GM12864 (cell line): ENCODE results near the gene KIF26B.

Source experiments
- DNase-seq: peaks from one replicate; pipeline ENCODE4 v3.0.0-alpha.2; 2011; ENCODE audit warnings: low read depth
- H3K4me3 ChIP-seq: 2 replicates; pipeline ENCODE4 v1.5.1; 2011; ENCODE audit warnings: mild to moderate bottlenecking, low read depth, low read length, control low read depth
- TF ChIP-seq, protein P1 (sequence below): IDR thresholded peaks from 2 replicates; pipeline ENCODE4 v1.5.1; 2011; ENCODE audit warnings: low read depth, mild to moderate bottlenecking, moderate library complexity, low read length, control low read depth, inconsistent platforms; ENCODE audit errors: missing control alignments

The KIF26B gene

DNA sequence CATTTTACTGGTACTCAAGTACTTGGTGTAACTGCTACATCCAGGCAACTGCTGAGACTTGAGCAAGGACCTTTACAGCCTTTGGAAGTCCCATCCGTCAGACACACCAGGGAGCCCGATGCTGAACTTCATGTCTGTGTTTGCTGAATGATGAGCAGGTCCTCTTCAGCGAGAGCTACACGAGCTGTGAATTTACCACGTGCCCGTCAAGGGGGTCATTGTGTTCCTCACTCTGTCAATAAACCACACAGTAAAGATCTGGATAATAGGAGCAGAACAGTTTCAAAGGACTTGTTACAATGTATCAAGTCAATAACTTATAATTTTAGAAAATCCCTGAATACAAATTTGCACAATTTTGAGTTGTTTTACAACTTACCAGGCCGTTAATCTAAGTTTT is 427.2 kb downstream of the KIF26B start:
- H3K4me3 ChIP-seq, result no peak overlapping the region
- TF ChIP-seq, protein P1, sequence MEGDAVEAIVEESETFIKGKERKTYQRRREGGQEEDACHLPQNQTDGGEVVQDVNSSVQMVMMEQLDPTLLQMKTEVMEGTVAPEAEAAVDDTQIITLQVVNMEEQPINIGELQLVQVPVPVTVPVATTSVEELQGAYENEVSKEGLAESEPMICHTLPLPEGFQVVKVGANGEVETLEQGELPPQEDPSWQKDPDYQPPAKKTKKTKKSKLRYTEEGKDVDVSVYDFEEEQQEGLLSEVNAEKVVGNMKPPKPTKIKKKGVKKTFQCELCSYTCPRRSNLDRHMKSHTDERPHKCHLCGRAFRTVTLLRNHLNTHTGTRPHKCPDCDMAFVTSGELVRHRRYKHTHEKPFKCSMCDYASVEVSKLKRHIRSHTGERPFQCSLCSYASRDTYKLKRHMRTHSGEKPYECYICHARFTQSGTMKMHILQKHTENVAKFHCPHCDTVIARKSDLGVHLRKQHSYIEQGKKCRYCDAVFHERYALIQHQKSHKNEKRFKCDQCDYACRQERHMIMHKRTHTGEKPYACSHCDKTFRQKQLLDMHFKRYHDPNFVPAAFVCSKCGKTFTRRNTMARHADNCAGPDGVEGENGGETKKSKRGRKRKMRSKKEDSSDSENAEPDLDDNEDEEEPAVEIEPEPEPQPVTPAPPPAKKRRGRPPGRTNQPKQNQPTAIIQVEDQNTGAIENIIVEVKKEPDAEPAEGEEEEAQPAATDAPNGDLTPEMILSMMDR, result no peak
- no peak for DNase-seq

DNA sequence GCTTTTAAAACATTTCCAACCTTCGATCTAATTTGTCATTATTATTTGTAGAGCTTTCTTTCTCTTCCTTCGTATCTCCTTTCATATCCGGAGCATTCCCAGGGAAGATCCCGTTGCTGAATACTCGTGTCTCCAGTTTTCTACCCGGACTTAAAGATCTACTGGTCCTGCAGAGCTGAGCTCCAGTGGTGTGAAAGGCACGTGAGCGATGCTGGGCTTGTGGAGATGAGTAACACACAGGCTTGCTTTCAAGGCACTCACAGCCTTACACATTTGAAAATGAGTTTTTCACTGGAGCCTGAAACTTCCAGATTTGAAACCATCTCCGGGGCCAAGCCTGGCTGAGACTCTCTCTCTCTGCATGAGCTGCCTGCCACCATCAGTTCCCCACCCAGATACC is 428.3 kb downstream of the KIF26B start:
- TF ChIP-seq, protein P1, result no peak
- H3K4me3 ChIP-seq, result no peak overlapping the region
- DNase-seq, result no peak

DNA sequence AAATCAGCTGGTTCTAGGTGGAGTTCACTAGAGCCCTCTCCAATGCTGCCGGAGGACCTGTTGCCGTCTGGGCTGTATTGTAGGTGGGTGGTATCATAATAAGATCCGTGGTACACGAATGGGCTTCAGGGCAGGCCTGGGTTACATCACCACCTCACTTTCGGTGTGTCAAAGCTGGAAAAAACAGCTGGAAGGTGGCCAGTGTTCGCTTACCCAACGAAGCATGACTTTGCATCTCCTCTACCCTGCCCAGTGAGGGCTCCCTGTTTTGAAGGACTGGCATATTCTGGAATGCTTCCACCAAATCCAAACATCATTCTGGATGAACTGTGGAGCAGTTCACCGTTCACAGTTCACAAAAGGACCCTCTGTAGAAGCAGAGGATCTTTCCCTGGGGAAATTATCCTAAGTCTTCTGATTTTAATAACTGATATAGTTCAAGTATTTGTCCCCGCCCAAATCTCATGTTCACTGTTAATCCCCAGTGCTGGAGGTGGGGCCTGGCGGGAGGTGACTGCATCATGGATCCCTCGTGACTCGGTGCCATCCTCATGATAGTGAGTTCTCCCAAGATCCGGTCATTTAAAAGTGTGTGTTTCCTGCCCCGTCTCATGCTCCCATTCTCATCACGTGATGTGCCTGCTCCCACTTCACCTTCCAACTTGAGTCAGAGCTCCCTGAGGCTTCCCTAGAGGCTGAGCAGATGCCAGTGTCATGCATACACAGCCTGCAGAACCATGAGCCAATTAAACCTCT is 429.0 kb downstream of the KIF26B start:
- DNase-seq, result no peak
- no peak overlapping the region for H3K4me3 ChIP-seq
- TF ChIP-seq, protein P1, result no peak

DNA sequence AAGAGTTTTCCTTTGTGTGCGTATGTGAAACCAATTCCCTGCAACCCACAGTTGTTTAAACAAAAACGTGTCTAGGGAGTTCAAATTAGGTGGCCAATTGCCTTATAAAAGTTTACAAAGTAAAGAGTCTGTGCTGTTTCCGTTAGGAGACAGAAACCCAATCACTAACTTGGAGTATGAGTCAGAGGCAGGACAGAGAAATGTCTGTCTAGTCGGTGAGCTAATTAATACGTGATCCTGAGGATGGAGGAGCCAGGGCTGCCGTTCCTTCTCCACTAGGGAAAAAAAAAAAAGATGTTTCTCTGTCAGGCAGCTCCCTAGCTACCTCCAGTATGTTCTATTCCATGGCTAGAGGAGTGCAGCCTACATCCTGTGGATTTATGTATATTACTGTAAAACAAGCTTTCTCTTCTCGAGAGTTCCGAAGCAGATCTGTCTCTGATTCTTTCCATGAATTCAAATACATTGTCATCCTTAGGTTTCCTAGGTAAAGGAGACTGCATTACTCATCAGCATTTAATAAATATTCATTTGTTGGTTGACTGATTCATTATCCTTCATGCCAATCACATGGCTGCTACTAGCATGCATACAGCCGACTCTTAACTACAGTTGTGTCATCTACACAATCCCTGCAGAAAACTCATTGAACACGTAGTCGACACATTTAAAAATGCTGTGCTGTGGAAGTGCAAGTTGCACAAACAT is 430.6 kb downstream of the KIF26B start:
- TF ChIP-seq, protein P1, result no peak
- no peak overlapping the region for H3K4me3 ChIP-seq
- no peak for DNase-seq

DNA sequence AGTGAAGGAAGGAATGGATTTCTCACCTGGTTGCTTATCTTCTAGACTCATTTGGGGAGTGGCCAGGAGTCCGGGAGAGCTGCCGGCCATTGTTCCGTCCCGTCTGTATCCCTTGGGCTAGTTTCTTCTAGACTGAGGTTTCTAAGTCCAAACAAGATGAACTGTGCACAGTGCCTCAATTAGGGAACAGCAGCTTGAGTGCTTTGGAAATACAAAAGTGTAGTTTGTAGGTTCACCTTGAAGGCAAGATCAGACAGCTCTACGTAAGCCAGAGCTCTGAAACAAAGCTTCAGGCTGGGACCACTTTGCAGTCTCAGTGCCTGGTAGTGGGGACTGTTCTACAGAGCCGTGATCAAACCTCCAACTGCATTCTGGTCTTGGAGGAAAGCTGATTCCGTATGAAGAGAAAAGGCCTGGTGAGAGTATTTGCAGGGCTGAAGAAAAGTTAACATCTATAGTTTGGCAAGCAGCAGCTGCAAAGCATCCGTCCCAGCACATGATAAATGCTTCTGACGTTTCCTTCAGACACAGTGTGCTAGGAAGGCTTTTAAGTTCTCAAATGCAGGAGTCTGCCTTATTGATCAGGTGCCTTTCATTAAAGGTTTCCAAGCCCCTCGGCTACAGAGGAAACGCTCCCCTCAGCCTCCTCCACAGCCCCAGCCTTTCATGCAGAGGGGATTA is 432.8 kb downstream of the KIF26B start:
- H3K4me3 ChIP-seq, result no peak overlapping the region
- no peak for DNase-seq
- TF ChIP-seq, protein P1, result no peak

DNA sequence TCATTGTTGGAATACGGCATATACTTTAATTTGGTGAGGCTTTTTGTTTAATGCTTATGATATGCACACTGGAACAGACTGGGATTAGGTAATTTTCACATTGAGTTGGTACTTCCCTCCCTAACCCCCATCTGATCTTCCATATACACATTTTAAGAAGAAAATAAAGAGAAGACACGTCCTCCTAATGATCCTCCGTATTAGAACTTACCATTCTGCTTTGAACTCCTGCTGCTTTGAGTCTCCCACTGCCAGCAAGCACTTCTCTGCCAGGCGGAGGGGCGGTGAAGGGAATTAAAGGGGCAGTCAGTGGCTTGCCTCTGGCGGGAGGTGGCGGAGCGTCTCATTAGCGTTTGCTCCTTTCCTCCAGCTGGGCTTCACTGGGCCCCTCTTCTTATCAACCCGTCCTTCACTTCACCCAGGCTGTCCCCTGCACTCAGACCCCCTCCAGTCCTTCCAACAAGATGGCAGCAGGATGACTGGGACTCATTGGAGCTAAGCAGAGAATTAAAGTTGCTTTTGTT is 433.4 kb downstream of the KIF26B start:
- H3K4me3 ChIP-seq, result no peak overlapping the region
- TF ChIP-seq, protein P1, result no peak
- no peak for DNase-seq
